Right lung (tissue), 5 donors: ENCODE results near the gene UNC45B. TPM values are rescaled to one million over a fixed set of nuclear protein-coding genes. Genes with fewer than 3 reads are reported as not detected.
"Not testable (repeated sequence)": the region's sequence is repeated elsewhere in the genome, so short reads cannot be mapped to it uniquely, and the experiment has no call there.

Experiments used
- DNase-seq, 2 donors: peaks; one replicate each; pipeline ENCODE4 v3.0.0-alpha.2; 2013
- polyA plus RNA-seq, 5 donors: library from polyadenylated mRNA; unstranded; fragments of 120-200 nt; gene quantifications; one replicate each; pipeline versions ENCODE4 v1.2.1 to v1.2.3, GENCODE V29; 2013; ENCODE audit warnings: inconsistent platforms in 1 of 5, low replicate concordance in 1 of 5; ENCODE audit not compliant: insufficient read length in 5 of 5, insufficient read depth in 1 of 5

UNC45B gene
- polyA plus RNA-seq, 5 donors = 0.31 to 5.8 (median 0.36) TPM

DNA sequence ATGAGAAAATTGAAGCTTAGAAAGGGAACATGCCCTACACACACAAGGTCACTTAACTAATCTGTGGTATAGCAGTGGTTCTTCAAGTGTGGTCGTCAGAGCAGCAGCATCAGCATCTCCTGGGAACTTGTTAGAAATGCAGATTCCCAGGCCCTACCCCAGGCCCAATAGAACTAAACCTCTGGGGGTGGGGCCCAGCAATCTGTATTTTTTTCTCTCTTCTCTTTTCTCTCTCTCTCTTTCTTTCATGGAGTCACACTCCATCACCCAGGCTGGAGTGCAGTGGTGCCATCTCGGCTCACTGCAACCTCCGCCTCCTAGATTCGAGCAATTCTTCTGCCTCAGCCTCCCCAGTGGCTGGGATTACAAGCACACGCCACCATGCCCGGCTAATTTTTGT, 9.4 kb upstream of the UNC45B start:
- DNase-seq = no peak

DNA sequence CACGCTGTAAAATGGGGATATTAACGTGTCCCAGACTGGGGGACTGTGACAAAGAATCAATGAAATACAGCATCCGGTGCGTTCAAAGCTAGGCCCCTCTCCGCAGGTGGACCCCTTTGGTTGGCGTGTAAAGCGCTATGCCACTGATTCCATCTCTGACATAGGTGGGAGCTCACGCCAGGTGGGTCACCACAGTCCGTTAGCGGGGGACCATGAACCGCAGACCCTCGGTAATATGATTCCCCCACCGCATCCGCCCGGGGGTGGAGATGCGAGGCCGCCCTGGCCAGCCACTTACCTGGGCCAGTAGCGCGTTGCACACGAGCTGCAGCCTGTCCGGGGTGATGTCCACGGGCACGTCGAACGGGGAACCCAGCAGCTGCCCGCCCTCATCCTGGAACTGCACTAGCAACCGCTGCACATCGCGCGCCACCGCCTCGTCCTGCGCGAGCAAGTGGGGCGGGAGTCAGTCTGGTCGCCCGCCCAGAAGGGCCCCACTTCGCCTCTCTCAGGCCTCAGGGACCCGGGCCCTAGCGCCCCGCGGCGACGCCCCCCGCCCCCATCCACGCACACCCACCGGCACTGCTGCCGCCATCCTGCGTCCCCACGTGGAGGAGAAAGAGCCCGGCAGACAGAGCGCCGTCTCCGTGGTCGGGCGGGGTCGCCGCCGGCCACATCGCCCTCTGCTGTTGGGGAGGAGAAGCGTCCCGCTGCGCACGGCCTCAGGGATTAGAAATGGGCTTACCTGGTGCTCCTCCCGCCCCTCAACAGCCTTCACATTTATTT, 5.7 kb upstream of the UNC45B start, which contains the start of gene NLE1:
TSS of gene NLE1 (minus strand) at position 623 of the 786 bp plus-strand sequence. CDS start at position 595, 28 bp downstream.
- DNase-seq = peak; percentile 72 to 73

DNA sequence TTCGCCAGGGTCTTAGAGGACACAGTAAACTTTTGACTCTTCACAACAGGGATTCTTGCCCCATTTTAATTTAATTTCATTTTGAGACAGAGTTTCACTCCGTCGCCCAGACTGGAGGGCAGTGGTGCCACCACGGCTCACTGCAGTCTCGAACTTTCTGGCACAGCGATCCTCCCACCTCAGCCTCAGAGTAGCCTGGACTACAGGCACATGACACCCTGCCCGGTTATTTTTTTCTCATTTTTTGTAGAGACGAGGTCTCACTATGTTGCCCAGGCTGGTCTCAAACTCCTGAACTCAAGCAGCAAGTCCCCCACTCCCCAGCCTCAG, 5.2 kb upstream of the UNC45B start:
- DNase-seq = no peak

DNA sequence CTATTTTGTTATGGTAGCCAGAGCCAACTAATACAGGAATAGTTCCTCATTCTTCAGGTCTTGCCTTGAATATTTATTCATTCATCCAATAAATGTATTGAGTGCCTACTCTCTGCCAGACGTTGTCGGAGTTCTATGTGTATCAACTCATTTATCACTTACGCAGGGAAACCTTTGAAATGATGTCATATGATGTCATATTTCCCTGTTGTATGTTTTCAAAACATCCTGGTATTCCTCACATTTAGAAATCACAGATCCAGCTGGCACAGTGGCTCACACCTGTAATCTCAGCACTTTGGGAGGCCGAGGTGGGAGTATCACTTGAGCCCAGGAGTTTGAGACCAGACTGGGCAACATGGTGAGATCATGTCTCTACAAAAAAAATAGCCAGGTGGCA, 2.8 kb upstream of the UNC45B start:
- DNase-seq = no peak

DNA sequence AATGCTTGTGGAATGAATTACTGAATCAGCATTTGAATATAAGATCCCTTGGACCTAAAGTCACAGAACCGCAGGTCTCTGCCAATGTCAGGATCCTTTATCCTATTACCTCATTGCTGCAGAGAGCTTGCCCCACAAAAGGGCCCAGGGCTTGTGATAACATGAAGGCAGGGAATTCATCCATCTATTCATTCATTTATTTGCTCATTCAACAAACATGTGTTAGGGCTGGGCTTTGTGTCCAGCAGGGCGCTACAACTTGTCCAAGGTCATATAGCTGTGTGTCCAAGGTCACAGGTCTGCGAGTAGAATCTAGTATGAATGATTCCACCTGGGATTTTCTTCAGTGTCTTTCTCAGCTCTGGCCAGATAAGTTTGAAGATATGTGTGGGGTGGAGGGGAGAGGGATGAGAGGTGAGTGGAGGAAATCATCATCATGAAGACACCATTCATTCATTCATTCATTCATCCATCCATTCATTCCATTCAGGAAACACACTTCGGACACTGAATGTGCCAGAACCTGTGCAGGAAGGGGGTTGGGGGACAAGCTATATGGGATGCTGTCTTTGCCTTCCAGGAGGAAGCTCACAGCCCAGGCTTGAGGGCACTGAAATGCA, 1.3 kb upstream of the UNC45B start:
- no peak for DNase-seq

DNA sequence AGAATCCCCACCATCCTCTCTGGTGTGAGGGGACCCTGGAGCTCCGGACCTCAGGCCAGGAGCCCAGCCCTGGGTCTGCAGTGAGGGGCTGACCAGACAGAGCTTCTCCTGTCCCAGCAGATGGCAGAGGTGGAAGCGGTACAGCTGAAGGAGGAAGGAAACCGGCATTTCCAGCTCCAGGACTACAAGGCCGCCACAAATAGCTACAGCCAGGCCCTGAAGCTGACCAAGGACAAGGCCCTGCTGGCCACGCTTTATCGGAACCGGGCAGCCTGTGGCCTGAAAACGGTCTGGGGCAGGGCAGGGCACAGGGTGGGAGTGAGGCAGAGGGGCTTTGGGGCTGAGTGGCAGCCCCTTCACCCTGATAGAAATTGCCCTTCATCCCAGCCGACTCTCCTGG, 527 bp downstream of the UNC45B start:
- DNase-seq = no peak

DNA sequence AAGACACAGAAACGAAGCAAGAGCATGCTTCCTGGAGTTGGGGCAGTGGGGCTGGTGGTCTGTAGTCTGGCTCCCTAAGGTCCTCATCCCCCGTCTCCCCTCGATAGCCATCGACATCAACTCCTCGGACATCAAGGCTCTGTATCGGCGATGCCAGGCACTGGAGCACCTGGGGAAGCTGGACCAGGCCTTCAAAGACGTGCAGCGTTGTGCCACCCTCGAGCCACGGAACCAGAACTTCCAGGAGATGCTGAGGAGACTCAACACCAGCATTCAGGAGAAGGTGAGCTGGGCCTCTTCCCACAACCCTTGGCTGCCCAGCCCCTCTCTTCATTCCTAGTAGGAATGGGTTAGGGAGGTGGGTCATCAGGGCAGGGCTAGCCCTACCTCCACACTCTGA, 2.3 kb downstream of the UNC45B start:
- DNase-seq = no peak

DNA sequence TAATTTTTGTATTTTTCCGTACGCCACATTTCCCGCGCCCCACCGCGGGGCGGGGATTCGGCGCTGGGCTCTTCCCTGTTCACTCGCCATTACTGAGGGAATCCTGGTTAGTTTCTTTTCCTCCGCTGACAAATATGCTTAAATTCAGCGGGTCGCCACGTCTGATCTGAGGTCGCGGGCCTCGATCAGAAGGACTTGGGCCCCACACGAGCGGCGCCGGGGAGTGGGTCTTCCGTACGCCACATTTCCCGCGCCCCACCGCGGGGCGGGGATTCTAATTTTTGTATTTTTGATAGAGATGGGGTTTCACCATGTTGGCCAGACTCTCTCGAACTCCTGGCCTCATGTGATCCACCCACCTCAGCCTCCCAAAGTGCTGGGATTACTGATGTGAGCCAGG, 3.5 kb downstream of the UNC45B start:
- DNase-seq = not testable (repeated sequence)

DNA sequence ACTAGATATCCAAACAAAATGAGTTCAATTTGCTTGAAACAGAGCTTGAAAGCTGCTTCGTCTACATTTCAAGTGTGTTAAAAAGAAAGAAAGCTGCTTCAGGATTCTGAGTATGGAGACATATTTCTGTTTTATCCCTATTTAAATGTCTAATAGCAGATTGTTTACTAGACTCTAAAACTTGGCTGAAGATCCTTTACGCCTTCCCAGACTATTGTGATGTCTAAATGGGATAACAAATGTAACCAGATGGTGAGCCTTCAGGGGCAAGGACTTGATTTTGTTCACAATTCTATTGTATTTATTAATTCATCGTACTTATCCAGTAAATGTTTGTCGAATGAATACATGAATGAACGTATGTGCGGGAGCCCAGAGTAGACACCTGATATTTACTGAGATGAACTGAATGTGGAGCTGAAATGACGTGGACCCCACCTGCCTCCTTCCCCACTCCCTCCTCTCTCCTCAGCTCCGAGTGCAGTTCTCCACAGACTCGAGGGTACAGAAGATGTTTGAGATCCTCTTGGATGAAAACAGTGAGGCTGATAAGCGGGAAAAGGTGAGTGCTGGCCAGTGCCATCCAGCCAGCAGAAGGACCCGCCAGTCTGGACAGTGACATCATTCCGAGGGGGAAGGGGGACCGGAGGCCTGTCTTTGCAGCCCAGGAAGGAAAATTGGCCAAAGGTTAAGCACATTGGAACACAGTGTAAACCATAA, 5.0 kb downstream of the UNC45B start:
- DNase-seq = peak in 1 of 2 donors; percentile 44

DNA sequence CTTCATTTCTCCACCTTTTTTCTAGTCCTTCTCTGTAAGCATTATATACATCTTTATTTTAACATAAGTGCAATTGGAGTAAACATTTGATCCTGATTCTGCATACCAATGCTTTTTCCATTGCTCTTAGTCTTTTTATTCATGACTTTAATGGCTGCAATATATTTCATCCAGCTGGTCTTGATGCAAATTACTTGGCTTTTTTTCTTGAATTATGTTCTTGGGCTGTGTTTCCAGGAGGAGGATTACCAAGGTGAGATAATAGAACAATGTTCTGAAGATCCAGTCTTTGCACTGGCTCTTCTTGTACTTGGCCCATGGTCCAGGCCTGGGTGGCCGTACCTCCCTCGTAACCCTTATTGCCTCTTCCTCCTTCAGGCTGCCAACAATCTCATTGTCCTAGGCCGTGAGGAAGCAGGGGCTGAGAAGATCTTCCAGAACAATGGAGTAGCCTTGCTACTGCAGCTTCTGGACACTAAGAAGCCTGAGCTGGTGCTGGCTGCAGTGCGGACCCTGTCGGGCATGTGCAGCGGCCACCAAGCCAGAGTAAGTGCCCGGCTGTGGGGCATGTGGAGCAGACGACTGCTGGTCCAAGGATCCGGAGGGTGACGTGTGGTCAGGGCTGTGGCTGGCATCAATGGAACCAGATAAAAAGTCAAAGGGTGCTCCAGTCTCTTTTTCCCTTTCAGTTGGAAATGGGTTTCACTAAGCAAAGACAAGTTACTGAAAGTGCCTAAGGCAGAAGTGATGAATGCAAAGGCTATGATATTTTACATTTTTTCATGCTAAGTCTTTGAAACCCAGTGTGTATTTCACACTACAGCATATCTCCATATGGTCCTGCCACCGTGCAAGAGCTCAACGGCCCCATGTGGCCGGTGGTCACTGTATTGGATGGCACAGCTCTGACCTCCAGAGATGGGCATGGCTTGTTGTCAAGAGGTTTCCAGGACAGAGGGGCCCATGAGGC, 6.9 kb downstream of the UNC45B start:
- no peak for DNase-seq

DNA sequence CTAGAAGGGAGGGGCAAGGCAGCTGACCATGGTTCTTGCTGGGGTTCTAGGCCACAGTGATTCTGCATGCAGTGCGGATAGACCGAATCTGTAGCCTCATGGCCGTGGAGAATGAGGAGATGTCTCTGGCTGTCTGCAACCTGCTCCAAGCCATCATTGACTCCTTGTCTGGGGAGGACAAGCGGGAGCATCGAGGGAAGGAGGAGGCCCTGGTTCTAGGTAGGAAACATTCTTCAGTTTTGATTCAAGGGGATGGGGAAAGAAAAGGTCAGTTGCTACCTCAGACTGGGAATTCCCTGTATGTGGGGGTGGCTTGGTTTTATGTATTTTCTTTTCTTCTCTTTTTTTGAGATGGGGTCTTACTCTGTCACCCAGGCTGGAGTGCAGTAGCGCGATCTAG, 7.6 kb downstream of the UNC45B start:
- DNase-seq = no peak

DNA sequence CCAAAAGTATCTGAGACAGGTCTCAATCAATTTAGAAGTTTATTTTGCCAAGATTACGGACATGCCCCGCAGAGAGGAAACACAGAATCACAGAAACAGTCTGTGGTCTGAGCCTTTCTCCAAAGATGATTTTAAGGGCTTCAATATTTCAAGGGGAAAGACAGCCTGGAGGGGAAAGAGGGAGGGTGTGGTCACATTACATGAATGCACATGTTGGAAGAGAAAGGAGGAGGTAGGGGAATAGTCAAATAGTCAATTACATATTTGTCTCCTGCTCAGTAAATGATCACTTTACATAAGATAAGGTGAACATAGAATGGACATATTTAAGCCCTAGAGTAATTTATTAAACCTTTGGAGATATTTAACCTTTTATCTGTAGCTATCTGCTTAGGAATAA, 12.3 kb downstream of the UNC45B start:
- DNase-seq = no peak

DNA sequence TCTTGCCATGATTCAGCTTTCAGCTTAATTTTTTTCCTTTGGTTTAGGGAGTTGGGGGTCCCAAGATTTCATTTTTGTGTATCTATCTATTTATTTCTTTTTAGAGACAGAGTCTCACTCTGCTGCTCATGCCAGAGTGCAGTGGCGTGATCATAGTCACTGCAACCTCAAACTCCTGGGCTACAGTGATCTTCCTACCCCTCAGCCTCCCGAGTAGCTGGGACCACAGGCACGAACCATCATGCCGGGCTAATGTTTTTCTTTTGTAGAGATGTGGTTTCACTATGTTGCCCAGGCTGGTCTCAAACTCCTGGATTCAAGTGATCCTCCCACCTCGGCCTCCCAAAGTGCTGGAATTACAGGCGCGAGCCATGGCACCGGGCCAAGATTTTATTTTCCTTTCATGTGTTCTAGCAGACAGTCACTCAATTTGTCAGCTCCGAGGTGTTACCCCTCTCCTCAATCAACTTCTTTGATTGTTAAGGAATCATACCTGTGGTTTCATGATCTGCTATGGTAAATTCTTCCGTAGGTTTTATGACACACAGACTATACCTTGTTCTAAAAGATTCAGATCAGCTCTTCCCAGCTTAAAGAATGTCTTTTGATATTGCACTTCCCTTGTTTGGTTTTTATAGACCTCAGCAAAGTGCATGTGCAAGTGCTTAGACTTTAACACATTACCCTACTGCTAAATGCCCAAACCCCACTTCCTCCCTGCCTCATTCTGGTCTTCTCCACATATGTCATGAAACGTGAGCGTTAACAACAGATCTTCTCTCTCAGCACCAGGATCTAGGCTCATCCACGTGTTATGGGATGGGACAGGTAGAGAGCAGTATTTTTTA, 13.0 kb downstream of the UNC45B start:
- no peak for DNase-seq

DNA sequence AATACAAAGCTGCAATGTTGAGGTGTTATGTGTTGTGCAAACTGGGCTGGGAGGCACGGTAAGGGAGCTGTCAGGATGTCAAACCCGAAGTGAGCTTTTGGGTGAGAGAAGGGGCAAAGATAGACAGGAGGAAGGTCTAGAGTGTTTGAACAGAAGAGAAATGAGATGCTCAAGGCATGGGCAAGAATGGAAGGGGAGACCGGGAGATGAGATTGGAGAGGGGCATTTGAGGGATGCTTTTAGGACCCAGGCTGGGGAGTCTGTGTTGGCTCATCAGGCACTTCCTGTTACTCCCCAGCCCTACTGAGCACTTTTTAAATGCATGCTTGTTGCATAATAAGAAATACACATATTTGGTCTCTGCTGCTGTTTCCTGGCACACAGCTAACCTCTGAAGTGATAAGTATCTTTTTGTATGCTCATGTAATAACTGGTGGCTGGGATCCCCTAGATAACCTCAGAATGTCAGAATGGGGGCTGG, 13.7 kb downstream of the UNC45B start:
- DNase-seq = peak in 1 of 2 donors; percentile 49

DNA sequence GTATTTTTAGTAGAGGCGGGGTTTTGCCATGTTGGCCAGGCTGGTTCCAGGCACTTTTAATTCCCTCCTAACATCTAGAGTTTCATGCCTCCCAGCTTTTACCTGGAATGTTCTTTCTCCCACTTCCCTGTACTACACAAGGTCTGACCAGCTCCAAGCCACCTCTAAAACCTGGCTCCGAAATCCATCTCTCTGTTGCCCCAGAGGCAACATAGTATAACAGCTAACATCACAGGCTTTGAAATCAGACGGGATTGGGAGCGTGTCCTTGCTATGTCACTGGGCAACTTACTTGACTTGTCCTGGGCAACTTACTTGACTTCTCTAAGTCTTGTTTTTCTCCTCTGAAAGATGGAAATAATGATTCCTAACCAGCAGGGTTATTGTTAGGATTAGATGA, 15.1 kb downstream of the UNC45B start:
- no peak for DNase-seq

DNA sequence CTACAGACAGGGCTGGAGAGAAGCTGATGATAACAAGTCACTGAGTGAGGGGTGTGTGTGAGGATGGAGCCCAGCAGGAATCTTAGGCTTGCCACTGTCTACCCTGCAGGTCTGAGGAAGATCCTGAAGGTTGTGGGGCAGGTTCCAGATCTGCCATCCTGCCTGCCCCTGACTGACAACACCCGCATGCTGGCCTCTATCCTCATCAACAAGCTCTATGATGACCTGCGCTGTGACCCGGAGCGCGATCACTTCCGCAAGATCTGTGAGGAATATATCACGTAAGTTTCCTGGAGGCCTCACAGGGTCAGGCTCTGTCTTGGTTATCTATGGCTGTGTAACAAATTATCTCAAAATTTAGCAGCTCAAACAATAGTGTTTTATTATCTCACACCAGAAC, 16.3 kb downstream of the UNC45B start:
- no peak for DNase-seq

DNA sequence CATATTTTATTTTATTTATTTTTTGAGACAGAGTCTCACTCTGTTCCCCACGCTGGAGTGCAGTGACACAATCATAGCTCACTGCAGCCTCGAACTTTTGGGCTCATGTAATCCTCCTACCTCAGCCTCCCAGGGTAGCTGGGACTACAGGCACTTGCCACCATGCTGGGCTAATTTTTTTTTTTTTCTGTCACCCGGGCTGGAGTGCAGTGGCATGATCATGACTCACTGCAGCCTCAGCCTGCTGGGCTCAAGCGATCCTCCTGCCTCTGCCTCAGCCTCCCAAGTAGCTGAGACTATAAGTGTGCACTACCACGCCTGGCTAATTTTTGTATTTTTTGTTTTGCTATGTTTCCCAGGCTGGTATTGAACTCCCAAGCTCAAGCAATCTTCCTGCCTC, 17.1 kb downstream of the UNC45B start:
- no peak for DNase-seq

DNA sequence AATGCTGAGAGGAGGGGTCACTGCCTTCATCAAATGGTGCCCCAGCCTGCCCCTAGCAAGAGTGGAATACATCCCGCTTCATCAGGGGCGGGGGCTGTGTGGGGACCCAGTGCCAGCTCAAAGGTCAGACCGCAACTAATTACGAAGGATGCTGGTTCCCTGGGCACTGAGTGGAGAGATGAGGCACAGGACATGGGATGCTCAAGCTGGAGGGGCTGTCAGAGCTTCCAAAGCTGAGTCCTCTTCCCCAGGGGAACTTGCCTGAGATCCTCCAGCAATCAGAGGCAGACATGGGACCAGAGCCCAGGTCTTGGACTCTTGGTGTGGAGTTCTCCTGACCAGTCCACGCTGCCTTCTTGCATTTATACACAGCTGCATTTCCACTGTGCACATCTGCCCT, 18.9 kb downstream of the UNC45B start:
- DNase-seq = no peak

DNA sequence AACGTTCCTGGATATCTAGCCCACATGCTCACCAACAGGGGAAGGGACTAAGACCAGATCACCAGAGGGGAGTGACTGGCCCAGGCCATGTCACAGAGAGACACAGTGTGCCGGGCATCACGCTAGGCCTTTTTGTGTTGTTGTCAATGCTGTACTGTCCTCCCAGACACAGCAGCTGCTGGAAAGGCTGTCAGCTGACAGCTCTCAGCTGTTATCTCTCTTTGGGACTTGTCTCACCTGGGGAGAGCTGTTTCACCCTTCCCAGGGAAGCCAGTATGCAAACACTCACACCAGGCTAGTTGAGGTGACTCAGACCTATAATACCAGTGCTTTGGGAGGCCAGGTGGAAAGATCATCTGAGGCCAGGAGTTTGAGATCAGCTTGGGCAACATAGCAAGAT, 19.4 kb downstream of the UNC45B start:
- DNase-seq = no peak

DNA sequence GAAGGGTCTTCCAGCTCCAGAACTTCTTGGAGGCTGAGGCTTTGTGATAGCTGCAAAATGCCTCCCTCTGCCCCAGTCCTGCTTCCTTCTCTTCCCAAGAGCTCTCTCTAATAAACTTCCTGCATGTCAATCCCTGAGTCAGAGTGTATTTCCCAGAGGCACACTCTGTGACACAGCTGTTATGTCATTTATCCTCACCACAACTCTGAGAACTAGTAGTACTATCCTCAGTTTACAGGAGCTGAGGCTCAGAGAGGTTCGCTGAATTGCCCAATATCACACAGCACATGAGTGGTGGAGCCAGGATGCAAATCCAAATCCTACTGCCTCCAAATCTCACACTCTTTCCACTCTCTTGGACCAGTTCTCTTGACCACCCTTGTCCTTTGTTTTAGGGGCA, 20.0 kb downstream of the UNC45B start:
- DNase-seq = no peak
